Ovary (tissue), 9 donors: Measurements from ENCODE around the gene KRTAP5-4. TPM values are rescaled to one million over a fixed set of nuclear protein-coding genes. Genes with fewer than 3 reads are reported as not detected.
"Not testable (repeated sequence)": the region's sequence is repeated elsewhere in the genome, so short reads cannot be mapped to it uniquely, and the experiment has no call there.

ENCODE experiments used
- DNase-seq, 5 donors: peaks; one replicate each; pipeline ENCODE4 v3.0.0-alpha.2; 2019 to 2020
- H3K27ac ChIP-seq, 2 donors: fragments of 200-600 bp; one replicate each; pipeline versions ENCODE4 v1.5.1 to v1.8.0; 2019 to 2022
- H3K27me3 ChIP-seq: fragments of 200-600 bp; one replicate; pipeline ENCODE4 v1.8.0; 2022
- H3K36me3 ChIP-seq: fragments of 200-600 bp; sonication (generic); one replicate; pipeline ENCODE4 v1.5.1; 2019
- H3K4me1 ChIP-seq: one replicate; pipeline ENCODE4 v1.8.1; 2013; ENCODE audit warnings: mild to moderate bottlenecking, moderate library complexity; ENCODE audit not compliant: insufficient read depth
- H3K4me3 ChIP-seq: fragments of 200-600 bp; sonication (generic); one replicate; pipeline ENCODE4 v1.5.1; 2017
- H3K9me3 ChIP-seq, 2 donors: fragments of 200-600 bp in 1 of 2; sonication (generic) in 1 of 2; one replicate each; pipeline versions ENCODE4 v1.5.1 to v1.8.1; 2013 to 2019; ENCODE audit warnings: mild to moderate bottlenecking in 1 of 2, moderate library complexity in 1 of 2
- EP300 ChIP-seq: sonication (generic); formaldehyde crosslinking; IDR thresholded peaks from one replicate; pipeline ENCODE4 v1.6.1; 2017; ENCODE audit warnings: antibody characterized with exemption
- POLR2A ChIP-seq: fragments of 450-650 bp; IDR thresholded peaks from one replicate; pipeline ENCODE4 v1.6.1; 2017; ENCODE audit warnings: antibody characterized with exemption, mild to moderate bottlenecking, moderate library complexity
- WGBS, 3 donors: extraction: QIAGEN DNeasy Blood & Tissue Kit in 1 of 3; methylation state at CpG; one replicate each; pipeline versions ENCODE4 v1.1.5 to v1.1.7; 2013 to 2017; 5-methylcytosine and 5-hydroxymethylcytosine counted together
- intact Hi-C, 4 donors: fragments of 100-400 bp; cut with DNase I; formaldehyde crosslinking; loops; one replicate each; pipeline versions ENCODE4 v1.11.0 to v1.15.1; 2022 to 2023
- polyA plus RNA-seq, 2 donors: library from polyadenylated mRNA; stranded (reverse); fragments of 200-250 nt in 1 of 2; fragments of 350-450 nt in 1 of 2; fragmentation: Illumina TruSeq in 1 of 2; extraction: RNeasy Lipid Tissue Mini Kit (QIAGEN cat#74804) in 1 of 2; gene quantifications; one replicate each; pipeline ENCODE4 v1.2.3, GENCODE V29; 2013 to 2014
- total RNA-seq, 7 donors: library from RNA; depleted of rRNA in 2 of 7; stranded (reverse); fragments of >200 nt in 2 of 7; fragmentation: NEBNext Ultra II Directional in 3 of 7; extraction: Animal tissue kit (Norgen Biotek cat#: 25700) in 3 of 7; gene quantifications; one replicate each; pipeline versions ENCODE4 v1.1.0 to v1.2.4, GENCODE V29; 2016 to 2023
- TF ChIP-seq, protein P1 (sequence below), 3 donors: fragments of 450-650 bp in 2 of 3; fragments of 200-600 bp in 1 of 3; IDR thresholded peaks; one replicate each; pipeline versions ENCODE4 v1.5.1 to v1.8.0; 2016 to 2022; ENCODE audit warnings: antibody characterized with exemption in 3 of 3, mild to moderate bottlenecking in 1 of 3
- donor health status: DM: no; HTN: no; CAD: no; lungs with moderate emphysema.
- donor health status: DM: no; HTN: no; CAD: no.
- donor health status: Bipolar disorder and iron deficiency.
- donor health status: DM: yes; HTN: yes; CAD: no.
- donor health status: DM: no; HTN: no; CAD: no.
- donor health status: DM: yes; HTN: yes; CAD: no.

KRTAP5-4 gene
- total and polyA plus RNA-seq, 9 donors, result not detected

DNA sequence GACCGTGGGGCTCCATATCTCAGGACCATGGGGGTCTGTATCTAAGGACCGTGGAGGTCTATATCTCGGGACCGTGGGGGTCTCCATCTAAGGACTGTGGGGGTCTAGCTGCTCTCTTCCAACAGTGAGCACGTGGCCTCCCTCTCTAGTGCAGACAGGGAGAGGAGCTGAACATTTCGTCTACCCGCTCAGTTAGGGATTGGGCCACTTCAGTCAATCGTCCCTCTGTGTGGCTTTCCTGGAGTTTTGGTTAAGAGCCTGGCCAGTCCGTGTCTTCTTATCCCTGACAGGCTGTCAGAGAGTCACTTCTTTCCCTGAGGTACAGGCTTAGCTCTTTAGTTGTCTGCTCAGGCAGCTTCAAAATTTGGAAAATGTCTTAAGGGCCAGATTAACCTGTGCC, 40.0 kb downstream of the KRTAP5-4 start:
- no peak overlapping the region for H3K4me3 ChIP-seq
- intact Hi-C loops, result no loop called here
- DNase-seq, result no peak
- H3K9me3 ChIP-seq, result peaks cover 0 to 4% of the 10 kb centered on the region in 2 donors
- no peaks in the 10 kb centered on the region for H3K36me3 ChIP-seq
- WGBS, 3 donors, result 78 to 87% (median 85%) methylated on average over 9 of the region's 9 CpGs
- no peaks in the 10 kb centered on the region for H3K4me1 ChIP-seq
- TF ChIP-seq, protein P1, sequence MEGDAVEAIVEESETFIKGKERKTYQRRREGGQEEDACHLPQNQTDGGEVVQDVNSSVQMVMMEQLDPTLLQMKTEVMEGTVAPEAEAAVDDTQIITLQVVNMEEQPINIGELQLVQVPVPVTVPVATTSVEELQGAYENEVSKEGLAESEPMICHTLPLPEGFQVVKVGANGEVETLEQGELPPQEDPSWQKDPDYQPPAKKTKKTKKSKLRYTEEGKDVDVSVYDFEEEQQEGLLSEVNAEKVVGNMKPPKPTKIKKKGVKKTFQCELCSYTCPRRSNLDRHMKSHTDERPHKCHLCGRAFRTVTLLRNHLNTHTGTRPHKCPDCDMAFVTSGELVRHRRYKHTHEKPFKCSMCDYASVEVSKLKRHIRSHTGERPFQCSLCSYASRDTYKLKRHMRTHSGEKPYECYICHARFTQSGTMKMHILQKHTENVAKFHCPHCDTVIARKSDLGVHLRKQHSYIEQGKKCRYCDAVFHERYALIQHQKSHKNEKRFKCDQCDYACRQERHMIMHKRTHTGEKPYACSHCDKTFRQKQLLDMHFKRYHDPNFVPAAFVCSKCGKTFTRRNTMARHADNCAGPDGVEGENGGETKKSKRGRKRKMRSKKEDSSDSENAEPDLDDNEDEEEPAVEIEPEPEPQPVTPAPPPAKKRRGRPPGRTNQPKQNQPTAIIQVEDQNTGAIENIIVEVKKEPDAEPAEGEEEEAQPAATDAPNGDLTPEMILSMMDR (IDR thresholded peaks at IDR 0.05), result no peak
- no peak for TF ChIP-seq POLR2A
- no peaks in the 10 kb centered on the region for H3K27me3 ChIP-seq
- H3K27ac ChIP-seq, result no peak overlapping the region

DNA sequence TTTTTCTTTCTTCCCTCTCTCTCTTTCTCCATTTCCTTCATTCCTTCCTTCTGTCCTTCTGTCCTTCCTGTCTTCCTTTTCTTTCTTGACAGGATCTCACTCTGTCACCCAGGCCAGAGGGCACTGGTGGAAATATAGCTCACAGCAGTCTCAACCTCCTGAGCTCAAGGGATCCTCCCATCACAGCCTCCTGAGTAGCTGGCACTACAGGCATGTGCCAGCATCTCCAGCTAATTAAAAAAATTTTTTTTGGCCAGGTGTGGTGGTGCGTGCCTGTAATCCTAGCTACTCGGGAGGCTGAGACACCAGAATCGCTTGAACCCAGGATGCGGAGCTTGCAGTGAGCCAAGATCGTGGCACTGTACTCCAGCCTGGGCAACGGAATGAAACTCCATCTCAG, 45.1 kb downstream of the KRTAP5-4 start:
- H3K36me3 ChIP-seq, result no peaks in the 10 kb centered on the region
- 78 to 86% (median 80%) methylated on average over 6 of the region's 6 CpGs for WGBS, 3 donors
- TF ChIP-seq EP300, result no peak
- TF ChIP-seq POLR2A, result no peak
- TF ChIP-seq, protein P1 (IDR thresholded peaks at IDR 0.05), result no peak
- H3K27me3 ChIP-seq, result no peaks in the 10 kb centered on the region
- no peaks in the 10 kb centered on the region for H3K4me1 ChIP-seq
- peaks cover 0 to 4% of the 10 kb centered on the region in 2 donors for H3K9me3 ChIP-seq
- DNase-seq, result no peak
- no peak overlapping the region for H3K27ac ChIP-seq
- H3K4me3 ChIP-seq, result no peak overlapping the region
- intact Hi-C loops, result loop anchor here in 1 of 4 donors (10.0 kb wide), 1 partner anchor 372 kb away; no protein-coding TSS in a partner anchor

DNA sequence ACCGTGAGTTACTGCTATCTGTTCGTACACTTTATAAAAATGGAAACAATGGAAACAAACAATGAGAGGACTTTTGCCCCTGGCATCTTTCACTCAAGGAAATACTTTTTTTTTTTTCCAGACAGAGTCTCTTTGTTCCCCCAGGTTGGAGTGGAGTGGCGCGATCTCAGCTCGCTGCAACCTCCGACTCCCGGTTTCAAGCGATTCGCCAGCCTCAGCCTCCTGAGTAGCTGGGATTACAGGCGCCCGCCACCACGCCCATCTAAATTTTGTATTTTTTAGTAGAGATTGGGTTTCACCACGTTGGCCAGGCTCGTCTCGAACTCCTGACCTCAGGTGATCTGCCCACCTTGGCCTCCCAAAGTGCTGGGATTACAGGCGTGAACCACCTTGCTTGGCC, 46.2 kb downstream of the KRTAP5-4 start:
- H3K9me3 ChIP-seq, H3K36me3 ChIP-seq, H3K4me1 ChIP-seq, DNase-seq, H3K27ac ChIP-seq, H3K27me3 ChIP-seq, H3K4me3 ChIP-seq: not testable (repeated sequence)
- intact Hi-C loops, result loop anchor here in 2 of 4 donors (2.0 to 10.0 kb wide), 2 partner anchors 371 to 373 kb away; no protein-coding TSS in a partner anchor
- WGBS, 3 donors, result 80 to 88% (median 81%) methylated on average over 16 of the region's 16 CpGs

DNA sequence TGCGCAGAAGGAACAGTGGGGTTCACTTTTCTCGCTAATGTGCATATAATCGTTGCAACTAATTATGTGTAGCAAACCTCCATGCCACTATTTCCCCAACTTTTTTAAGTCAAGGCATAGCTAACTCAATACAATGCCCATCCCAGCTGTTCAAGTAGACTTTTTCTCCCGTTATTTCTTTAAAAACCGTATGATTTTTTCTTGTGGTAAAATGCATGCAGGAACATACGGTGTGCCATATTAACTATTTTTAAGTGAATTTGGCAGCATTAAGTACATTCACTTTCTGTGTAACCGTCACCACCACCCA, 47.0 kb downstream of the KRTAP5-4 start:
- TF ChIP-seq, protein P1 (IDR thresholded peaks at IDR 0.05), result no peak
- TF ChIP-seq POLR2A (no peak), EP300 (no peak)
- intact Hi-C loops, result loop anchor here (1.0 to 10.0 kb wide), 4 partner anchors 115 to 373 kb away; no protein-coding TSS in a partner anchor
- H3K4me1 ChIP-seq, result no peaks in the 10 kb centered on the region
- no peaks in the 10 kb centered on the region for H3K27me3 ChIP-seq
- peaks cover 0 to 4% of the 10 kb centered on the region in 2 donors for H3K9me3 ChIP-seq
- DNase-seq, result no peak
- H3K27ac ChIP-seq, result no peak overlapping the region
- H3K4me3 ChIP-seq, result no peak overlapping the region
- H3K36me3 ChIP-seq, result no peaks in the 10 kb centered on the region
- WGBS, 3 donors, result 2 to 11% (median 9%) methylated on average over 7 of the region's 7 CpGs

DNA sequence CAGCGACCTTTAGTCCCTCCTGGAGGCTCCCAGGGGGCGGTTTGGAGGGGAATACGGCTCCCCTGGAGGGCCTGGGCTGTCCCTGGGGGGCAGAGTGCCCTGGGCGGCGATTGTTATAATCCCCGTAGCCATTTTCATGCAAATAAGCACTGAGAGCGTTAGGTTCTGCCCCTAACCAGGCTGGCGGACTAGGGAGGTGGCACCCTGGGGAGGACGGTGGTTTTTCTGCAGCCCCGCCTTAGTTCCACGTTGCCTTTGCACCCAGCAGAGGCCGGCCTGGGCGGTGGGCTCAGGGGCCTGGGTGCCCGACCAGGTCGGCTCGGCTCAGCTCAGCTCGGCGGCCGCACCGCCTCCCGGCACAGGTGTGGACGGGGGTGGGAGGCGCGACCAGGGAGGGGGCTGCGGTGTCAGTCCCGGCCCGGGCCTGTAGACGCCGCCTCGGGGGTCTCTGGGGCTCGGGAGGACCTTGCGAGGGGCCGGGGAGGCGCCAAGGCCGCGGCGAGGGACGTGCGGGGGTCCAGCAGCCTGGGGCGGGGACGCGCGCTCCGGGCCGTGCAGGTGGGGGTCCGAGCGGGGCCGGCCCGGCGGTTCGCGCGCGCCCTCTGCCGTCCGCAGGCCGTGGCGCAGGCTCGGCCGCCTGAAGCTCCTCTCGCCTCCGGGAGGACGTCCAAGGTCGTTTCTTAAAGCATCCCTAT, 47.6 kb downstream of the KRTAP5-4 start:
- H3K4me3 ChIP-seq, result peak overlapping the region; percentile 43
- no peaks in the 10 kb centered on the region for H3K36me3 ChIP-seq
- peaks cover 0 to 4% of the 10 kb centered on the region in 2 donors for H3K9me3 ChIP-seq
- DNase-seq, result peak; percentile 41 to 75 (median 63)
- no peak overlapping the region for H3K27ac ChIP-seq
- intact Hi-C loops, result loop anchor here (1.0 to 10.0 kb wide), 4 partner anchors 114 to 372 kb away; no protein-coding TSS in a partner anchor
- WGBS, 3 donors, result 1% methylated on average over 29 to 64 of the region's 64 CpGs
- H3K4me1 ChIP-seq, result no peaks in the 10 kb centered on the region
- TF ChIP-seq EP300 (no peak), POLR2A (no peak)
- TF ChIP-seq, protein P1 (IDR thresholded peaks at IDR 0.05), result peak in 2 of 3 donors; percentile 84 to 86
- H3K27me3 ChIP-seq, result no peaks in the 10 kb centered on the region
